GM10266 (cell line): ENCODE measurements around the gene IGF2BP1.

ENCODE experiments used
- DNase-seq: peaks from one replicate; pipeline ENCODE4 v3.0.0; 2012; ENCODE audit errors: extremely low spot score
- CTCF ChIP-seq: IDR thresholded peaks from 2 replicates; pipeline ENCODE4 v1.5.1; 2012; ENCODE audit warnings: mild to moderate bottlenecking, low read depth; ENCODE audit not compliant: control insufficient read depth, insufficient read depth; ENCODE audit errors: missing control alignments

IGF2BP1 gene

GRCh38 chr17:48997103-48997826 is at the start of gene IGF2BP1:
IGF2BP1 (plus strand) TSS chr17:48997385; CDS start chr17:48997746, 361 bp downstream.
- DNase-seq, result peak; percentile 55
- no peak for TF ChIP-seq CTCF

GRCh38 chr17:48951572-48951971 is 45.6 kb upstream of the IGF2BP1 start:
- no peak for TF ChIP-seq CTCF
- DNase-seq, result no peak

- TF ChIP-seq CTCF, result no peak
- peak; percentile 39 for DNase-seq
Measured at GRCh38 chr17:48952904-48953303, 44.3 kb upstream of the IGF2BP1 start.

- peak; percentile 45 for TF ChIP-seq CTCF
- DNase-seq, result no peak
Measured at GRCh38 chr17:48954300-48954755, 42.9 kb upstream of the IGF2BP1 start.

GRCh38 chr17:48960834-48961515 is 36.2 kb upstream of the IGF2BP1 start:
- no peak for DNase-seq
- TF ChIP-seq CTCF, result no peak

- TF ChIP-seq CTCF, result no peak
- no peak for DNase-seq
Measured at GRCh38 chr17:48961516-48962233, 35.5 kb upstream of the IGF2BP1 start.
